K562 (cell line): ENCODE measurements around the gene CTSS. TPM values are rescaled to one million over a fixed set of nuclear protein-coding genes. Genes with fewer than 3 reads are reported as not detected.
"Not testable (repeated sequence)": the region's sequence is repeated elsewhere in the genome, so short reads cannot be mapped to it uniquely, and the experiment has no call there.

Experiments
- ATAC-seq: fragments of 200-7000 bp; cut with Tn5 transposase; 3 replicates; pipeline ENCODE4 v1.9.1; 2020; ENCODE audit warnings: moderate library complexity
- BruUV-seq: library from RNA; stranded (reverse); fragments of 400-500 nt; replicated peaks from 2 replicates; lab custom pipeline; 2021; lab: Mats Ljungman, UMichigan
- CTCF ChIA-PET: fragments of 300-600 bp; formaldehyde crosslinking; extraction: SDS; loops from one replicate; lab custom pipeline; 2021; ENCODE audit warnings: low intra/inter-chr PET ratio; lab: Yijun Ruan, JAX
- POLR2A ChIA-PET: fragments of 300-600, 350-650 bp; sonication (Branson Sonifier 250); formaldehyde crosslinking; extraction: SDS; loops from one replicate; lab custom pipeline; 2021; ENCODE audit warnings: antibody characterized with exemption, inconsistent platforms; lab: Yijun Ruan, JAX
- DNase-seq, 4 experiments: peaks; one replicate each; pipeline versions ENCODE4 v3.0.0 to v3.0.0-alpha.2; 2011 to 2018; ENCODE audit warnings: low spot score in 3 of 4, mixed read lengths in 3 of 4; ENCODE audit errors: extremely low read depth in 1 of 4
- FAIRE-seq: peaks from 2 replicates; lab custom pipeline; 2011; peaks lifted over from hg19 to GRCh38; lab: Jason Lieb, UNC
- H2AFZ ChIP-seq: 2 replicates; pipeline ENCODE4 v1.6.0; 2011; ENCODE audit warnings: low read depth, low read length, control low read depth, inconsistent platforms
- H3K27ac ChIP-seq: fragments of 200-600 bp; 3 replicates; pipeline ENCODE4 v1.8.0; 2011; ENCODE audit warnings: low read depth, mild to moderate bottlenecking, control low read depth, inconsistent platforms, low read length, moderate library complexity, mixed read lengths; ENCODE audit errors: extremely low read depth
- H3K27me3 ChIP-seq, 2 experiments: fragments of 300-600 bp in 1 of 2; 2 replicates in 1 of 2; 3 replicates in 1 of 2; pipeline versions ENCODE4 v1.6.0 to v1.8.0; 2011; ENCODE audit warnings: inconsistent platforms in 2 of 2, low read length in 2 of 2, mild to moderate bottlenecking in 1 of 2, mixed read lengths in 1 of 2, moderate library complexity in 1 of 2; ENCODE audit not compliant: control insufficient read depth in 2 of 2, insufficient read depth in 2 of 2
- H3K36me3 ChIP-seq: fragments of 300-600 bp; 3 replicates; pipeline ENCODE4 v1.8.0; 2011; ENCODE audit warnings: mild to moderate bottlenecking, low read length, inconsistent platforms; ENCODE audit not compliant: control insufficient read depth, insufficient read depth
- H3K4me1 ChIP-seq, 2 experiments: fragments of 200-600 bp in 1 of 2; replicated peaks in 1 of 2; 2 replicates in 1 of 2; 3 replicates in 1 of 2; pipeline versions ENCODE4 v1.5.1 to v1.8.0; 2011; ENCODE audit warnings: inconsistent platforms in 2 of 2, low read length in 2 of 2, mild to moderate bottlenecking in 1 of 2, mixed read lengths in 1 of 2, moderate library complexity in 1 of 2; ENCODE audit not compliant: control insufficient read depth in 2 of 2, insufficient read depth in 2 of 2
- H3K4me2 ChIP-seq: 2 replicates; pipeline ENCODE4 v1.6.1; 2011; ENCODE audit warnings: low read length, control low read depth, inconsistent platforms, mixed read lengths; ENCODE audit not compliant: insufficient read depth
- H3K4me3 ChIP-seq: fragments of 200-600 bp; sonication (generic), shearing (Covaris generic); 2 replicates; pipeline ENCODE4 v1.5.1; 2016; ENCODE audit warnings: control low read depth, inconsistent platforms
- H3K79me2 ChIP-seq: fragments of 200-600 bp; 3 replicates; pipeline ENCODE4 v1.8.0; 2011; ENCODE audit warnings: low read length, inconsistent platforms; ENCODE audit not compliant: control insufficient read depth, insufficient read depth
- H3K9ac ChIP-seq, 2 experiments: 2 replicates each; pipeline versions ENCODE4 v1.6.0 to v1.6.1; 2011; ENCODE audit warnings: low read depth in 2 of 2, low read length in 2 of 2, control low read depth in 1 of 2, inconsistent platforms in 1 of 2, mild to moderate bottlenecking in 1 of 2, mixed read lengths in 1 of 2; ENCODE audit not compliant: insufficient read depth in 1 of 2
- H3K9me1 ChIP-seq: one replicate; pipeline ENCODE4 v1.6.0; 2011; ENCODE audit warnings: inconsistent platforms, mild to moderate bottlenecking, low read length, moderate library complexity; ENCODE audit not compliant: control insufficient read depth, insufficient read depth
- H3K9me3 ChIP-seq: replicated peaks from 2 replicates; pipeline ENCODE4 v1.5.1; 2011; ENCODE audit warnings: low read depth, low read length, inconsistent platforms; ENCODE audit not compliant: control insufficient read depth, insufficient read depth
- H4K20me1 ChIP-seq: replicated peaks from 2 replicates; pipeline ENCODE4 v1.6.1; 2011; ENCODE audit warnings: low read length, inconsistent platforms, mixed read lengths; ENCODE audit not compliant: control insufficient read depth, insufficient read depth
- ATF7 ChIP-seq: fragments of 450-650 bp; IDR thresholded peaks from 2 replicates; pipeline ENCODE4 v1.7.1; 2014; ENCODE audit warnings: mild to moderate bottlenecking, moderate library complexity
- BCOR ChIP-seq: fragments of 450-650 bp; IDR thresholded peaks from 2 replicates; pipeline ENCODE4 v1.6.1; 2016
- CBFA2T3 ChIP-seq: fragments of 450-650 bp; IDR thresholded peaks from 2 replicates; pipeline ENCODE4 v1.6.1; 2017
- CEBPB ChIP-seq: fragments of 450-650 bp; IDR thresholded peaks from 2 replicates; pipeline ENCODE4 v1.6.1; 2016; ENCODE audit warnings: missing genetic modification characterization, missing compliant biosample characterization
- CEBPG ChIP-seq, 3 experiments: fragments of 200-800 bp in 1 of 3; sonication (Bioruptor generic) in 1 of 3; sonication (generic) in 1 of 3; formaldehyde crosslinking in 1 of 3; IDR thresholded peaks in 2 of 3; conservative IDR thresholded peaks in 1 of 3; 2 replicates each; pipeline versions ENCODE4 v1.6.1 to v1.8.0; 2016 to 2022; ENCODE audit warnings: missing compliant biosample characterization in 2 of 3, missing genetic modification characterization in 2 of 3, mild to moderate bottlenecking in 1 of 3, missing genetic modification reagents in 1 of 3
- JUND ChIP-seq, 2 experiments: IDR thresholded peaks; 2 replicates in 1 of 2; 3 replicates in 1 of 2; pipeline ENCODE4 v1.6.1; 2011; ENCODE audit warnings: borderline replicate concordance in 2 of 2, low read depth in 2 of 2, low read length in 2 of 2, improper control_type of control experiment in 1 of 2, missing biosample characterization in 1 of 2, missing genetic modification characterization in 1 of 2, missing genetic modification reagents in 1 of 2
- KDM1A ChIP-seq, 2 experiments: fragments of 450-650 bp; IDR thresholded peaks; 2 replicates each; pipeline ENCODE4 v1.6.1; 2016; ENCODE audit warnings: mild to moderate bottlenecking in 2 of 2
- SMARCA5 ChIP-seq: fragments of 450-650 bp; IDR thresholded peaks from 2 replicates; pipeline ENCODE4 v1.6.1; 2016
- SOX6 ChIP-seq: fragments of 450-650 bp; IDR thresholded peaks from 2 replicates; pipeline ENCODE4 v1.6.1; 2014; ENCODE audit warnings: mild to moderate bottlenecking
- TAL1 ChIP-seq: fragments of 450-650 bp; IDR thresholded peaks from 2 replicates; pipeline ENCODE4 v1.6.1; 2016; ENCODE audit warnings: mild to moderate bottlenecking
- TRIM24 ChIP-seq, 2 experiments: fragments of 450-650 bp; IDR thresholded peaks; 2 replicates each; pipeline ENCODE4 v1.6.1; 2016
- ZEB2 ChIP-seq: fragments of 450-650 bp; IDR thresholded peaks from 2 replicates; pipeline ENCODE4 v1.6.1; 2016
- WGBS: fragments of 100-300 bp; shearing (Covaris generic); methylation state at CpG from one replicate; pipeline ENCODE4 v1.1.6; 2016; ENCODE audit warnings: low coverage, mixed read lengths; ENCODE audit not compliant: insufficient coverage; ENCODE audit errors: missing lambda C conversion rate; 5-methylcytosine and 5-hydroxymethylcytosine counted together
- in situ Hi-C: fragments of 300-500 bp; cut with MboI; formaldehyde crosslinking; loops from 4 replicates; pipeline ENCODE4 v1.15.0; 2018; ENCODE audit warnings: inconsistent platforms, mixed read lengths
- intact Hi-C: fragments of 100-400 bp; cut with micrococcal nuclease; formaldehyde crosslinking; loops from 2 replicates; pipeline ENCODE4 v1.14.2; 2022
- polyA plus RNA-seq, 8 experiments: library from polyadenylated mRNA; depleted of rRNA in 4 of 8; stranded (reverse) in 5 of 8; unstranded in 3 of 8; fragments of >200 nt; fragmentation: Nextera tagmentation in 2 of 8; fragmentation: Illumina TruSeq in 1 of 8; extraction: Ambion mirVana in 2 of 8; extraction: Trizol in 1 of 8; gene quantifications; 2 replicates each; pipeline versions ENCODE4 v1.2.1 to v1.2.3, GENCODE V29; 2011 to 2014; ENCODE audit warnings: inconsistent platforms in 1 of 8, missing spikeins in 1 of 8
- total RNA-seq, 7 experiments: library from RNA; depleted of rRNA in 6 of 7; stranded (reverse); fragments of >200 nt in 6 of 7; fragmentation: Illumina TruSeq in 2 of 7; extraction: Trizol in 2 of 7; gene quantifications; 2 replicates each; pipeline versions ENCODE4 v1.2.1 to v1.2.3, GENCODE V29; 2011 to 2021; ENCODE audit warnings: low replicate concordance in 1 of 7
- TF ChIP-seq, protein P1 (sequence below), 2 experiments: fragments of 450-650 bp in 1 of 2; sonication (generic) in 1 of 2; formaldehyde crosslinking in 1 of 2; IDR thresholded peaks in 1 of 2; conservative IDR thresholded peaks in 1 of 2; 2 replicates each; pipeline versions ENCODE4 v1.6.1 to v1.8.1; 2016 to 2023; ENCODE audit warnings: mild to moderate bottlenecking in 2 of 2, moderate library complexity in 2 of 2, inconsistent platforms in 1 of 2, missing genetic modification reagents in 1 of 2

The CTSS gene
- total and polyA plus RNA-seq, 9 of the 15 experiments (the other 6 are each of a cell fraction or from before 2014, with no cell fraction given), result 8.6 to 24.9 (median 10.3) TPM

DNA sequence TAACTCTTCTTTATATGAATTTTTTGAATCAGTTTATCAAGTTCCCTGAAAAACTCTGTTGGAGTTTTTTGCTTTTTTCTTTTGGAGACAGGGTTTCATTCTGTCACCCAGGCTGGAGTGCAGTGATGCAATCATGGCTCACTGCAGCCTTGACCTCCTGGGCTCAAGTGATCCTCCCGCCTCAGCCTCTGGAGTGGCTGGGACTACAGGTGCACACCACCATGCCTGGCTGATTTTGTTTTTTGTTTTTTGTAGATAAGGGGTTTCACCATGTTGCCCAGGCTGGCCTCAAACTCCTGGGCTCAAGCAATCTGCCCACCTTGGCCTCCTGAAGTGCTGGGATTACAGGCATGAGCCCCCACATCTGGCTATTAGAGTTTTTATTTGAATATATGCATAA, 2.1 kb upstream of the CTSS start:
- FAIRE-seq; DNase-seq; H3K79me2 ChIP-seq; intact Hi-C loops; CTCF ChIA-PET; in situ Hi-C loops; H3K4me3 ChIP-seq; H3K36me3 ChIP-seq; BruUV-seq; H4K20me1 ChIP-seq; H3K9me1 ChIP-seq; POLR2A ChIA-PET; H3K9ac ChIP-seq; H3K9me3 ChIP-seq; H2AFZ ChIP-seq; H3K27ac ChIP-seq; H3K27me3 ChIP-seq; H3K4me2 ChIP-seq; TF ChIP-seq JUND (tag; IDR thresholded peaks at IDR 0.05; ENCODE audit: borderline replicate concordance, low read depth, low read length): not testable (repeated sequence)
- 0 out of 3 replicates have a peak, but pooled peaks have one; percentile 27 for ATAC-seq
- WGBS, result 40% methylated on average over 1 of the region's 1 CpG
- TF ChIP-seq SMARCA5 (peak; percentile 76; the same call in 1 of the 2 replicates), TRIM24 (IDR thresholded peaks at IDR 0.05) (peak; percentile 42 to 63; a peak in 2 of 4 replicates), BCOR (peak; percentile 26; the same call in 1 of the 2 replicates), CEBPB (tag) (peak; percentile 72), ATF7 (0 out of 2 replicates have a peak, but pooled peaks have one; percentile 39), ZEB2 (peak; percentile 42; the same call in 1 of the 2 replicates), KDM1A (IDR thresholded peaks at IDR 0.05) (0 out of 4 replicates have a peak, but pooled peaks of 1 of the 2 experiments have one; percentile 12), CEBPG (CRISPR knock-in tag; IDR thresholded peaks at IDR 0.05) (peak; percentile 89), CEBPG (tag; conservative IDR thresholded peaks at IDR 0.05 in 1 of 2, IDR thresholded peaks at IDR 0.05 in 1 of 2) (peak; percentile 48 to 79; a peak in 3 of 4 replicates), SOX6 (0 out of 2 replicates have a peak, but pooled peaks have one; percentile 39), JUND (IDR thresholded peaks at IDR 0.05; ENCODE audit: borderline replicate concordance, low read depth, low read length) (0 out of 2 replicates have a peak, but pooled peaks have one; percentile 8), TAL1 (0 out of 2 replicates have a peak, but pooled peaks have one; percentile 15), CBFA2T3 (peak; percentile 45)
- TF ChIP-seq, protein P1, sequence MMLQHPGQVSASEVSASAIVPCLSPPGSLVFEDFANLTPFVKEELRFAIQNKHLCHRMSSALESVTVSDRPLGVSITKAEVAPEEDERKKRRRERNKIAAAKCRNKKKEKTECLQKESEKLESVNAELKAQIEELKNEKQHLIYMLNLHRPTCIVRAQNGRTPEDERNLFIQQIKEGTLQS (IDR thresholded peaks at IDR 0.05), result peak; percentile 92
- TF ChIP-seq, protein P1 (CRISPR knock-in tag; conservative IDR thresholded peaks at IDR 0.05), result not testable (repeated sequence)
- H3K4me1 ChIP-seq, result peaks cover 4 to 15% of the 10 kb centered on the region in 2 experiments; a peak in 4 of 5 replicates
